GM12864 (cell line): ENCODE results near the gene TUBA4A.

Experiments
- DNase-seq: peaks from one replicate; pipeline ENCODE4 v3.0.0-alpha.2; 2011; ENCODE audit warnings: low read depth
- H3K4me3 ChIP-seq: 2 replicates; pipeline ENCODE4 v1.5.1; 2011; ENCODE audit warnings: mild to moderate bottlenecking, low read depth, low read length, control low read depth
- CTCF ChIP-seq: IDR thresholded peaks from 2 replicates; pipeline ENCODE4 v1.5.1; 2011; ENCODE audit warnings: low read depth, mild to moderate bottlenecking, moderate library complexity, low read length, control low read depth, inconsistent platforms; ENCODE audit errors: missing control alignments

Gene TUBA4A

GRCh38 chr2:219234331-219234730 is 19.4 kb downstream of the TUBA4A start:
- no peak overlapping the region for H3K4me3 ChIP-seq
- no peak for DNase-seq
- TF ChIP-seq CTCF = no peak

GRCh38 chr2:219230059-219230540 is 23.6 kb downstream of the TUBA4A start:
- peak overlapping the region; percentile 80 for H3K4me3 ChIP-seq
- no peak for DNase-seq
- no peak for TF ChIP-seq CTCF

GRCh38 chr2:219229305-219230058 is 24.2 kb downstream of the TUBA4A start, which contains the start of the genes ANKZF1 and ATG9A:
ANKZF1 (plus strand) TSS chr2:219229806; CDS start chr2:219230258, 452 bp downstream.
ATG9A (minus strand) TSS chr2:219229636; CDS start chr2:219228024, 1,612 bp downstream.
- no peak for TF ChIP-seq CTCF
- peak; percentile 94 for DNase-seq
- H3K4me3 ChIP-seq = peak within 1 kb of the TSS; percentile 80

GRCh38 chr2:219228911-219229304 is 24.8 kb downstream of the TUBA4A start:
- DNase-seq = no peak
- no peak for TF ChIP-seq CTCF
- H3K4me3 ChIP-seq = peak overlapping the region; percentile 80

GRCh38 chr2:219228041-219228910 is 25.4 kb downstream of the TUBA4A start:
- no peak for DNase-seq
- H3K4me3 ChIP-seq = peak overlapping the region; percentile 80
- TF ChIP-seq CTCF = no peak

GRCh38 chr2:219225350-219225749 is 28.4 kb downstream of the TUBA4A start:
- no peak overlapping the region for H3K4me3 ChIP-seq
- no peak for DNase-seq
- TF ChIP-seq CTCF = no peak
